GM10266 (cell line): ENCODE results near the gene ZNF148.
"Not testable (repeated sequence)": the region's sequence is repeated elsewhere in the genome, so short reads cannot be mapped to it uniquely, and the experiment has no call there.

Experiments used
- DNase-seq: peaks from one replicate; pipeline ENCODE4 v3.0.0; 2012; ENCODE audit errors: extremely low spot score
- TF ChIP-seq, protein P1 (sequence below): IDR thresholded peaks from 2 replicates; pipeline ENCODE4 v1.5.1; 2012; ENCODE audit warnings: mild to moderate bottlenecking, low read depth; ENCODE audit not compliant: control insufficient read depth, insufficient read depth; ENCODE audit errors: missing control alignments

The ZNF148 gene

DNA sequence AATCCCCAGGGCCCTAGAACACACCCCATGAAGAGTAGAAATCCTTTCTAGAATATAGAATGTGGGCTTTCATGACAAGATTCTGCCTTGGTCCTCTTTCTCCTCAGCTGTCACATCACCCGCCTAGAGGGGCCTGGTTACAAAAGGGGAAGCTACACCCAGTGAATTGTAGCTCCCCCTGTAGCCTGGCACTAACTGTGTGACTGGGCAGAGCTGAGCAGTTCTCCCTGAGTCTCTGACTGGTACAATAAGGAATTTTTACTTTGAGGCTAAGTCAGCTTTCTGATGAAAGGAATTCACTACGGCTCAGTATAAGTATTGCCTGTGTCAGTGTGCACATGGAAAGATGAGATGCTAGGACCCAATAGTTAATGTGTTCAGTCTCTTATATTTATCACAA lies 28.7 kb upstream of the ZNF148 start:
- DNase-seq, result no peak

DNA sequence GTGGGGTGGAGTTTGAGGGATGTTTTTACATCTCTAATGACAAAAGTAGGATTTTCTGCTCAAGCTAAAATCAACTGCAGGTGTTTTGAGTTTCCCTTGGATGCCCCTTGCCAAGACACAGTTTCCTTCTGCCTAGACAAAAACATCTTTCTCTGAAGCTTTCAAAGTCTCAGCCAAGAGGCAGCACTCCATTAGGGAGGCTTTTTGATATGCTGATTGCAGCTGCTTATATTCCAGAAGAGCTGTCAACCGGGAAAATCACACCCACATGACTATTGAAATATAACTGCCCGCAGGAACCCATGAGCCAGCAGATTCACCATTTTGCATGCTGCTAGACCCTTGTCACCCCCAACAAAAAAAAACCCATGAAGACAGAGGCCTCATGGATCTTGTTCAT lies 27.5 kb upstream of the ZNF148 start:
- TF ChIP-seq, protein P1, sequence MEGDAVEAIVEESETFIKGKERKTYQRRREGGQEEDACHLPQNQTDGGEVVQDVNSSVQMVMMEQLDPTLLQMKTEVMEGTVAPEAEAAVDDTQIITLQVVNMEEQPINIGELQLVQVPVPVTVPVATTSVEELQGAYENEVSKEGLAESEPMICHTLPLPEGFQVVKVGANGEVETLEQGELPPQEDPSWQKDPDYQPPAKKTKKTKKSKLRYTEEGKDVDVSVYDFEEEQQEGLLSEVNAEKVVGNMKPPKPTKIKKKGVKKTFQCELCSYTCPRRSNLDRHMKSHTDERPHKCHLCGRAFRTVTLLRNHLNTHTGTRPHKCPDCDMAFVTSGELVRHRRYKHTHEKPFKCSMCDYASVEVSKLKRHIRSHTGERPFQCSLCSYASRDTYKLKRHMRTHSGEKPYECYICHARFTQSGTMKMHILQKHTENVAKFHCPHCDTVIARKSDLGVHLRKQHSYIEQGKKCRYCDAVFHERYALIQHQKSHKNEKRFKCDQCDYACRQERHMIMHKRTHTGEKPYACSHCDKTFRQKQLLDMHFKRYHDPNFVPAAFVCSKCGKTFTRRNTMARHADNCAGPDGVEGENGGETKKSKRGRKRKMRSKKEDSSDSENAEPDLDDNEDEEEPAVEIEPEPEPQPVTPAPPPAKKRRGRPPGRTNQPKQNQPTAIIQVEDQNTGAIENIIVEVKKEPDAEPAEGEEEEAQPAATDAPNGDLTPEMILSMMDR, result no peak
- no peak for DNase-seq

More for the DNA sequence above, 28.7 kb upstream of the ZNF148 start:
- TF ChIP-seq, protein P1, result no peak

DNA sequence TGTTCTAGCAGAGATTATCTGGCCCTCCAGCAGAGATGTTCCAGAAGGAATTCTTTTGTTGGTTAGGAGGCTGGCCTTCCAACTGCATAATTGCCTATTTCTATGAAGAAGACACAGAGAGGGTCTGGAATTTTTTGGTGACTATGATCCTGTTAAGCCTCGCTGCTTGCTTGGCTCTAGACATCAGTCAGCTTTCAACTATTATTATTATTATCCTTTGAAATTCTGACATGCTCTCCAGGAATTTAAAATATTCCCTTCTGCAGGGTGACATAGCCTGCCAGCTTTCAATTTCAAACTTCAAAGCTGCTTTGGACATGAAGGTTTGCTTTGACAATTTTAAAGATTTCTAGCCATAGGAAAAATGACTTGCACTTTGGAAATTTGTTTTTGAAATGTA lies 26.3 kb upstream of the ZNF148 start:
- TF ChIP-seq, protein P1, result no peak
- no peak for DNase-seq

DNA sequence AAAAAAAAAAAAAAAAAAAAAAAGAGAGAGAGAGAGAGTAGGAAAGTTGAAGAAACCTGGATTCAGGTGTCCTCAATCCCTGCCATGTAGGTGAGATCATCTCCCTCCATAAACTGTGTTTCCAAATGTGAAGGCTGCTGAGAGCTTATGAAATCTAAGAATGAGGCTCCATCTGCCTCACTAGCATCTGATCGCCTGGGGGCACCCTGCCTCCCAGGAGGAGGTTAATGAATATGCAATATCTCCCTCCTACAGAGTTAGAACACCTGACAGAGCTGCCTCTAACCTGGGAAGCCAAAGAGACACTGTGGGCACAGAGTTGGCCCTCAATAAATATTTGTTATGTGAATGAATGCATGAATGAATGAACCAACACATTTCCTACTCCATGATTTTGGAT lies 23.8 kb upstream of the ZNF148 start:
- peak; percentile 23 for DNase-seq
- TF ChIP-seq, protein P1, result peak; percentile 31

DNA sequence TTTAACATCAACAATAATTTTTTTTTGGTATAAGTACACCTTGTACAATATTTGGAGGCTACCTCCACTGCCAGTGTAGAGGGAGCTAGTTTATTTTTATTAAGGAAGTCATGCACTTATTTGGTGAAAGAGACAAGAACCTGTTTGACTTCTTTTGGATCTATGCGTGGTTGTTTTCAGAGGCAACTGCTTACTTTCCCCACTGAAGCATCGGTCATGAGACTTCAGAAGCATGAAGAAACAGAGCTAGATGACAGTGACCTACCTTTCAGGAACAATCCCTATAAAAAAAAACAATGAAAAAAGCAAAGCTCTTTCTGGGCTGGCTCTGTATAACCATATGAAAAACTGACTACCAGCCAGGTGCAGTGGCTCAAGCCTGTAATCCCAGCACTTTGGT lies 20.0 kb upstream of the ZNF148 start:
- DNase-seq, result no peak
- TF ChIP-seq, protein P1, result no peak

DNA sequence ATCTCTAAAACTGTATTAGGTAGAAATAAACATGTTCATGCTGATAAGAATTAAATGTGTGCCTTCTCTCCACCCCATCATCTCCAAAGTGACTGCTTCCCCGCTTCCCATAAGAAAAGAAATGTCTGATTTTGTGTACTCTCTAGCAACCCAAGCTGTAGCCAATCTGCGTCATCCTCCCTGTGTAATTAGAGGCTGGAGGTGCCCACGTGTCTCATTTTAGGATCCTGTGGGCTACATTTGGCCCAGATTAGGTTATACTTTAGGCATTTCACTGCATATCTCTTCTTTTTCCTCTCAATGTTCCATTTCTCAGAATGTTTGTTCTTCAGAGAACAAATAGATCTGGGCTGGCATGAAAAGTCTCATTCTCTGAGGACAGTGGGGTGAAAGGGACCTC lies 19.3 kb upstream of the ZNF148 start:
- DNase-seq, result no peak
- TF ChIP-seq, protein P1, result no peak

DNA sequence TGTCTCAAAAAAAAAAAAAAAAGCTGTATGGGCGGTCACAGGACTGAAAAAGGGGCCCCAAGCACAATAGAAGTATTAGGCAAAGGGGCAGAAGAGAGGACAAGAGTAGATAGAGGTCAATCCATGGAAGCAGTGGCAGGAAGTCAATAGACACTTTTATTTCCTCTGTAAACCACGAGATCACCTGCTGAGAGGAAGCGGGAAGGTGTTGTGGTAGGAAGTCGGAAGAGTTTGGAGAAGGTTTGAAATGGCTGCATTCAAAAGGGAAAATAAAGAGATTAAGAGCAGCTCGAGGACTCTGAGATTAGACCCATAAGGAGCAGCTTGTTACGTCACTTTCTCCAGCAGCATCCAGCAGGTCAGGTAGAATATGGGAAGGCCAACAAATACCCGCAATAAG lies 14.2 kb upstream of the ZNF148 start:
- no peak for DNase-seq
- TF ChIP-seq, protein P1, result no peak

DNA sequence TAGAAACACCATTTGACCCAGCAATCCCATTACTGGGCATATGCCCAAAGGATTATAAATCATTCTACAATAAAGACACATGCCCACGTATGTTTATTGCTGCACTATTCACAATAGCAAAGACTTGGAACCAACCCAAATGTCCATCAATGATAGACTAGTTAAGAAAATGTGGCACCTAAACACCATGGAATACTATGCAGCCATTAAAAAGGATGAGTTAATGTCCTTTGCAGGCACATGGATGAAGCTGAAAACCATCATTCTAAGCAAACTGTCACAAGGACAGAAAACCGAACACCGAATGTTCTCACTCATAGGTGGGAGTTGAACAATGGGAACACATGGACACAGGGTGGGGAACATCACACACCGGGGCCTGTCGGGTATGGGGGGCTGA lies 13.2 kb upstream of the ZNF148 start:
- not testable (repeated sequence) for DNase-seq
